ENCODE results near the gene NAA80. TPM values are rescaled to one million over a fixed set of nuclear protein-coding genes. Genes with fewer than 3 reads are reported as not detected.
A peak's percentile ranks its signal among the peaks of the same experiment; 100 is the strongest.

Gene NAA80
- total RNA-seq, 5 donors from 2014 or later (not counting 1 experiment from before 2014, with no cell fraction given): 33.8 to 45.7 (median 43.9) TPM

- no peak for ATAC-seq (replicated peaks in 1 of 4)
- no peak overlapping the region for H3K4me3 Mint-ChIP-seq
- no peak for DNase-seq
Observed at GRCh38 chr3:50318615-50319014, 19.4 kb upstream of the NAA80 start.

GRCh38 chr3:50318163-50318562 is 19.0 kb upstream of the NAA80 start:
- Histone ChIP-seq H3K36me3 (ENCODE audit: control insufficient read depth in 2 of 2, extremely low read depth in 1 of 2, insufficient read depth in 1 of 2, low read length in 1 of 2) (no peaks in the 10 kb centered on the region), H3K27me3 (replicated peaks in 1 of 2; ENCODE audit: control insufficient read depth in 2 of 2, extremely low read depth in 1 of 2, insufficient read depth in 2 of 2, low read length in 1 of 2) (no peaks in the 10 kb centered on the region), H3K27ac (ENCODE audit: low read length) (no peak overlapping the region), H3K4me1 (ENCODE audit: control insufficient read depth in 1 of 2, extremely low read depth in 1 of 2, insufficient read depth in 2 of 2, low read length in 2 of 2) (peaks cover 6 to 68% of the 10 kb centered on the region in 2 experiments), H3K4me3 (ENCODE audit: control insufficient read depth in 1 of 2, extremely low read depth in 1 of 2, low read length in 1 of 2) (no peak overlapping the region), H3K9me3 (no peaks in the 10 kb centered on the region)
- 92% methylated on average over 10 of the region's 11 CpGs for WGBS (ENCODE audit: insufficient coverage)
- Mint-ChIP-seq H3K27ac (no peak overlapping the region), H3K4me1 (peaks cover 26 to 52% (median 37%) of the 10 kb centered on the region in 3 donors), H3K36me3 (no peaks in the 10 kb centered on the region), H3K27me3 (no peaks in the 10 kb centered on the region), H3K9me3 (no peaks in the 10 kb centered on the region), H3K4me3 (no peak overlapping the region)
- POLR2A ChIA-PET: interaction anchor here in 1 of 2 donors (0.6 kb wide), 1 partner anchor 11 kb away, joined by 3 read pairs; no protein-coding TSS in a partner anchor
- CTCF ChIA-PET: interaction anchor here in 1 of 2 donors (0.7 to 1.8 kb wide), 2 partner anchors 19 kb away, joined by 3 to 7 read pairs; partner anchors contain the start of genes HYAL3 and NAA80
- DNase-seq: no peak
- no peak for ATAC-seq (replicated peaks in 1 of 4)

More at GRCh38 chr3:50318615-50319014, 19.4 kb upstream of the NAA80 start:
- H3K4me1 ChIP-seq (ENCODE audit: control insufficient read depth in 1 of 2, extremely low read depth in 1 of 2, insufficient read depth in 2 of 2, low read length in 2 of 2): peaks cover 6 to 68% of the 10 kb centered on the region in 2 experiments
- no peak overlapping the region for H3K27ac ChIP-seq (ENCODE audit: low read length)
- H3K36me3 ChIP-seq (ENCODE audit: control insufficient read depth in 2 of 2, extremely low read depth in 1 of 2, insufficient read depth in 1 of 2, low read length in 1 of 2): no peaks in the 10 kb centered on the region
- no peak overlapping the region for H3K4me3 ChIP-seq (ENCODE audit: control insufficient read depth in 1 of 2, extremely low read depth in 1 of 2, low read length in 1 of 2)
- H3K9me3 ChIP-seq: no peaks in the 10 kb centered on the region
- peaks cover 26 to 52% (median 37%) of the 10 kb centered on the region in 3 donors for H3K4me1 Mint-ChIP-seq
- POLR2A ChIA-PET: interaction anchor here in 1 of 2 donors (0.5 kb wide), 1 partner anchor 8 kb away, joined by 5 read pairs; no protein-coding TSS in a partner anchor
- CTCF ChIA-PET: interaction anchor here in 1 of 2 donors (0.7 kb wide), 1 partner anchor 18 kb away, joined by 3 read pairs; no protein-coding TSS in a partner anchor
- H3K27me3 Mint-ChIP-seq: no peaks in the 10 kb centered on the region
- H3K27me3 ChIP-seq (replicated peaks in 1 of 2; ENCODE audit: control insufficient read depth in 2 of 2, extremely low read depth in 1 of 2, insufficient read depth in 2 of 2, low read length in 1 of 2): no peaks in the 10 kb centered on the region
- H3K36me3 Mint-ChIP-seq: no peaks in the 10 kb centered on the region
- H3K27ac Mint-ChIP-seq: peak overlapping the region in 1 of 2 donors; percentile 28
- H3K9me3 Mint-ChIP-seq: no peaks in the 10 kb centered on the region
- WGBS (ENCODE audit: insufficient coverage): 78% methylated on average over 4 of the region's 10 CpGs

GRCh38 chr3:50317300-50317699 is 18.1 kb upstream of the NAA80 start:
- H3K4me3 Mint-ChIP-seq: no peak overlapping the region
- H3K9me3 ChIP-seq: no peaks in the 10 kb centered on the region
- ATAC-seq (replicated peaks in 1 of 4) (no peak), DNase-seq (no peak)
- CTCF ChIA-PET: interaction anchor here in 1 of 2 donors (1.8 kb wide), 1 partner anchor 18 kb away, joined by 7 read pairs; the partner anchor contains the start of genes HYAL3 and NAA80
- peak overlapping the region; percentile 92 to 95 for H3K27ac Mint-ChIP-seq
- no peaks in the 10 kb centered on the region for H3K27me3 Mint-ChIP-seq
- peaks cover 26 to 46% (median 37%) of the 10 kb centered on the region in 3 donors for H3K4me1 Mint-ChIP-seq
- peak overlapping the region in 1 of 2 donors; percentile 19 for H3K4me3 ChIP-seq (ENCODE audit: control insufficient read depth in 1 of 2, extremely low read depth in 1 of 2, low read length in 1 of 2)
- no peaks in the 10 kb centered on the region for H3K27me3 ChIP-seq (replicated peaks in 1 of 2; ENCODE audit: control insufficient read depth in 2 of 2, extremely low read depth in 1 of 2, insufficient read depth in 2 of 2, low read length in 1 of 2)
- peak overlapping the region; percentile 63 for H3K27ac ChIP-seq (ENCODE audit: low read length)
- H3K4me1 ChIP-seq (ENCODE audit: control insufficient read depth in 1 of 2, extremely low read depth in 1 of 2, insufficient read depth in 2 of 2, low read length in 2 of 2): peaks cover 6 to 63% of the 10 kb centered on the region in 2 experiments
- H3K9me3 Mint-ChIP-seq: no peaks in the 10 kb centered on the region
- WGBS (ENCODE audit: insufficient coverage): 79% methylated on average over 3 of the region's 6 CpGs
- H3K36me3 ChIP-seq (ENCODE audit: control insufficient read depth in 2 of 2, extremely low read depth in 1 of 2, insufficient read depth in 1 of 2, low read length in 1 of 2): no peaks in the 10 kb centered on the region
- POLR2A ChIA-PET: interaction anchor here in 1 of 2 donors (0.6 kb wide), 1 partner anchor 10 kb away, joined by 3 read pairs; no protein-coding TSS in a partner anchor
- no peaks in the 10 kb centered on the region for H3K36me3 Mint-ChIP-seq

GRCh38 chr3:50316657-50317242 is 17.5 kb upstream of the NAA80 start:
- Histone ChIP-seq H3K4me3 (ENCODE audit: control insufficient read depth in 1 of 2, extremely low read depth in 1 of 2, low read length in 1 of 2) (peak overlapping the region in 1 of 2 donors; percentile 19), H3K4me1 (ENCODE audit: control insufficient read depth in 1 of 2, extremely low read depth in 1 of 2, insufficient read depth in 2 of 2, low read length in 2 of 2) (peaks cover 5 to 57% of the 10 kb centered on the region in 2 experiments), H3K27ac (ENCODE audit: low read length) (peak overlapping the region; percentile 63), H3K36me3 (ENCODE audit: control insufficient read depth in 2 of 2, extremely low read depth in 1 of 2, insufficient read depth in 1 of 2, low read length in 1 of 2) (no peaks in the 10 kb centered on the region), H3K27me3 (replicated peaks in 1 of 2; ENCODE audit: control insufficient read depth in 2 of 2, extremely low read depth in 1 of 2, insufficient read depth in 2 of 2, low read length in 1 of 2) (no peaks in the 10 kb centered on the region), H3K9me3 (no peaks in the 10 kb centered on the region)
- Mint-ChIP-seq H3K4me1 (peaks cover 26 to 46% (median 37%) of the 10 kb centered on the region in 3 donors), H3K36me3 (no peaks in the 10 kb centered on the region), H3K27ac (peak overlapping the region; percentile 92 to 95), H3K27me3 (no peaks in the 10 kb centered on the region), H3K9me3 (no peaks in the 10 kb centered on the region), H3K4me3 (peak overlapping the region; percentile 55 to 69 (median 61))
- ChIA-PET POLR2A (no interaction called here), CTCF (interaction anchor here in 1 of 2 donors (1.8 kb wide), 1 partner anchor 17 kb away, joined by 7 read pairs; the partner anchor contains the start of genes HYAL3 and NAA80)
- peak in 33 of 35 experiments; percentile 25 to 77 (median 52) for DNase-seq
- WGBS (ENCODE audit: insufficient coverage): 33% methylated on average over 3 of the region's 9 CpGs
- ATAC-seq (replicated peaks in 1 of 4): peak; percentile 26 to 69 (median 62)

- no peaks in the 10 kb centered on the region for H3K27me3 ChIP-seq (replicated peaks in 1 of 2; ENCODE audit: control insufficient read depth in 2 of 2, extremely low read depth in 1 of 2, insufficient read depth in 2 of 2, low read length in 1 of 2)
- peaks cover 0 to 42% of the 10 kb centered on the region in 2 experiments for H3K4me1 ChIP-seq (ENCODE audit: control insufficient read depth in 1 of 2, extremely low read depth in 1 of 2, insufficient read depth in 2 of 2, low read length in 2 of 2)
- Mint-ChIP-seq H3K9me3 (no peaks in the 10 kb centered on the region), H3K4me1 (peaks cover 16 to 37% (median 28%) of the 10 kb centered on the region in 3 donors), H3K27me3 (no peaks in the 10 kb centered on the region), H3K36me3 (no peaks in the 10 kb centered on the region), H3K27ac (peak overlapping the region in 1 of 2 donors; percentile 76), H3K4me3 (no peak overlapping the region)
- ATAC-seq (replicated peaks in 1 of 4) (no peak), DNase-seq (no peak)
- POLR2A ChIA-PET: interaction anchor here in 1 of 2 donors (0.6 kb wide), 1 partner anchor 535 kb away, joined by 3 read pairs; no protein-coding TSS in a partner anchor
- H3K36me3 ChIP-seq (ENCODE audit: control insufficient read depth in 2 of 2, extremely low read depth in 1 of 2, insufficient read depth in 1 of 2, low read length in 1 of 2): no peaks in the 10 kb centered on the region
- no peaks in the 10 kb centered on the region for H3K9me3 ChIP-seq
- CTCF ChIA-PET: no interaction called here
- no peak overlapping the region for H3K27ac ChIP-seq (ENCODE audit: low read length)
- 100% methylated on average over 3 of the region's 4 CpGs for WGBS (ENCODE audit: insufficient coverage)
- H3K4me3 ChIP-seq (ENCODE audit: control insufficient read depth in 1 of 2, extremely low read depth in 1 of 2, low read length in 1 of 2): no peak overlapping the region
Observed at GRCh38 chr3:50314816-50315215, 15.6 kb upstream of the NAA80 start.

GRCh38 chr3:50314342-50314741 is 15.1 kb upstream of the NAA80 start:
- POLR2A ChIA-PET: no interaction called here
- no peak overlapping the region for H3K27ac ChIP-seq (ENCODE audit: low read length)
- H3K27ac Mint-ChIP-seq: no peak overlapping the region

More at GRCh38 chr3:50314342-50314741, 15.1 kb upstream of the NAA80 start:
- Mint-ChIP-seq H3K4me1 (peaks cover 12 to 32% (median 24%) of the 10 kb centered on the region in 3 donors), H3K27me3 (no peaks in the 10 kb centered on the region), H3K36me3 (no peaks in the 10 kb centered on the region), H3K4me3 (no peak overlapping the region), H3K9me3 (no peaks in the 10 kb centered on the region)
- ATAC-seq (replicated peaks in 1 of 4): no peak
- no peak overlapping the region for H3K4me3 ChIP-seq (ENCODE audit: control insufficient read depth in 1 of 2, extremely low read depth in 1 of 2, low read length in 1 of 2)
- CTCF ChIA-PET: interaction anchor here in 1 of 2 donors (0.6 kb wide), 1 partner anchor 723 kb away, joined by 4 read pairs; no protein-coding TSS in a partner anchor
- 93% methylated on average over 3 of the region's 3 CpGs for WGBS (ENCODE audit: insufficient coverage)
- H3K27me3 ChIP-seq (replicated peaks in 1 of 2; ENCODE audit: control insufficient read depth in 2 of 2, extremely low read depth in 1 of 2, insufficient read depth in 2 of 2, low read length in 1 of 2): no peaks in the 10 kb centered on the region
- peaks cover 0 to 38% of the 10 kb centered on the region in 2 experiments for H3K4me1 ChIP-seq (ENCODE audit: control insufficient read depth in 1 of 2, extremely low read depth in 1 of 2, insufficient read depth in 2 of 2, low read length in 2 of 2)
- no peaks in the 10 kb centered on the region for H3K36me3 ChIP-seq (ENCODE audit: control insufficient read depth in 2 of 2, extremely low read depth in 1 of 2, insufficient read depth in 1 of 2, low read length in 1 of 2)
- no peak for DNase-seq
- no peaks in the 10 kb centered on the region for H3K9me3 ChIP-seq
